GM23248 (cell line): ENCODE results near the gene FAM131A.

Source experiments
- EZH2 ChIP-seq: fragments of 200-600 bp; sonication (generic); IDR thresholded peaks from 2 replicates; pipeline ENCODE4 v1.6.1; 2018; ENCODE audit warnings: antibody characterized with exemption, mild to moderate bottlenecking; ENCODE audit not compliant: insufficient read depth, poor library complexity, severe bottlenecking
- EZH2phosphoT487 ChIP-seq: fragments of 200-600 bp; sonication (generic); IDR thresholded peaks from 2 replicates; pipeline ENCODE4 v1.6.1; 2018; ENCODE audit warnings: antibody characterized with exemption, moderate library complexity, mild to moderate bottlenecking, low read depth; ENCODE audit not compliant: insufficient read depth

- TF ChIP-seq EZH2phosphoT487 (no peak), EZH2 (no peak)
Measured at GRCh38 chr3:184354754-184355153, 17.4 kb downstream of the FAM131A start.
